MCF 10A (cell line): ENCODE data around the gene XYLT1. TPM values are rescaled to one million over a fixed set of nuclear protein-coding genes. Genes with fewer than 3 reads are reported as not detected.

Source experiments
- BruUV-seq: library from RNA; stranded (reverse); fragments of 400-500 nt; replicated peaks from 2 replicates; lab custom pipeline; 2021; lab: Mats Ljungman, UMichigan
- CTCF ChIA-PET: fragments of 300-600 bp; sonication (Branson Sonifier 250); formaldehyde crosslinking; extraction: SDS; loops from one replicate; lab custom pipeline; 2021; ENCODE audit warnings: antibody characterized with exemption, inconsistent platforms; lab: Yijun Ruan, JAX
- POLR2A ChIA-PET: fragments of 300-600, 350-650 bp; sonication (Branson Sonifier 250); formaldehyde crosslinking; extraction: SDS; loops from one replicate; lab custom pipeline; 2020; ENCODE audit warnings: antibody characterized with exemption, inconsistent platforms; lab: Yijun Ruan, JAX
- DNase-seq: peaks from one replicate; pipeline ENCODE4 v3.0.0-alpha.2; 2018; ENCODE audit not compliant: unreplicated experiment
- H3K27ac Mint-ChIP-seq: one replicate; pipeline ENCODE4 v1.8.0; 2022; ENCODE audit warnings: mild to moderate bottlenecking, low read depth, mixed read lengths; ENCODE audit not compliant: unreplicated experiment
- H3K27me3 Mint-ChIP-seq: one replicate; pipeline ENCODE4 v1.8.0; 2022; ENCODE audit warnings: mixed read lengths; ENCODE audit not compliant: insufficient read depth, unreplicated experiment
- H3K36me3 Mint-ChIP-seq: one replicate; pipeline ENCODE4 v1.8.0; 2022; ENCODE audit warnings: mild to moderate bottlenecking, moderate library complexity, mixed read lengths; ENCODE audit not compliant: insufficient read depth, unreplicated experiment
- H3K4me1 Mint-ChIP-seq: one replicate; pipeline ENCODE4 v1.8.0; 2022; ENCODE audit warnings: mixed read lengths; ENCODE audit not compliant: insufficient read depth, unreplicated experiment
- H3K4me3 Mint-ChIP-seq: one replicate; pipeline ENCODE4 v1.8.0; 2022; ENCODE audit warnings: mild to moderate bottlenecking, moderate library complexity, mixed read lengths; ENCODE audit not compliant: unreplicated experiment
- H3K9me3 Mint-ChIP-seq: one replicate; pipeline ENCODE4 v1.8.0; 2022; ENCODE audit warnings: mixed read lengths; ENCODE audit not compliant: unreplicated experiment
- CTCF ChIP-seq: fragments of 200-600 bp; IDR thresholded peaks from one replicate; pipeline ENCODE4 v1.8.0; 2022; ENCODE audit warnings: antibody characterized with exemption, mild to moderate bottlenecking; ENCODE audit not compliant: unreplicated experiment
- intact Hi-C: fragments of 100-400 bp; cut with micrococcal nuclease; formaldehyde crosslinking; loops from 2 replicates; pipeline ENCODE4 v1.14.1; 2022
- total RNA-seq: library from RNA; stranded (reverse); gene quantifications from 2 replicates; pipeline ENCODE4 v1.2.3, GENCODE V29; 2022

Gene XYLT1
- total RNA-seq, 1 experiment from 2014 or later: not detected

GRCh38 chr16:17468611-17469010, 2.1 kb downstream of the XYLT1 start:
- ChIA-PET CTCF (no interaction called here), POLR2A (no interaction called here)
- TF ChIP-seq CTCF: no peak
- no peak for DNase-seq
- no peak overlapping the region for H3K4me3 Mint-ChIP-seq
- BruUV-seq: no TSS peak
- H3K36me3 Mint-ChIP-seq: no peaks in the 10 kb centered on the region
- intact Hi-C loops: no loop called here
- no peak overlapping the region for H3K27ac Mint-ChIP-seq
- H3K9me3 Mint-ChIP-seq: peaks cover 14% of the 10 kb centered on the region
- no peaks in the 10 kb centered on the region for H3K4me1 Mint-ChIP-seq
- no peaks in the 10 kb centered on the region for H3K27me3 Mint-ChIP-seq

GRCh38 chr16:17467923-17468540, 2.7 kb downstream of the XYLT1 start:
- TF ChIP-seq CTCF: no peak
- intact Hi-C loops: no loop called here
- POLR2A ChIA-PET: no interaction called here
- Mint-ChIP-seq H3K27ac (no peak overlapping the region), H3K4me3 (no peak overlapping the region), H3K27me3 (no peaks in the 10 kb centered on the region), H3K4me1 (no peaks in the 10 kb centered on the region), H3K9me3 (peaks cover 16% of the 10 kb centered on the region), H3K36me3 (no peaks in the 10 kb centered on the region)
- peak; percentile 6 for DNase-seq
- BruUV-seq: no TSS peak
- CTCF ChIA-PET: no interaction called here

- CTCF ChIA-PET: no interaction called here
- no peak overlapping the region for H3K27ac Mint-ChIP-seq
- H3K36me3 Mint-ChIP-seq: no peaks in the 10 kb centered on the region
- no TSS peak for BruUV-seq
- no peaks in the 10 kb centered on the region for H3K27me3 Mint-ChIP-seq
- intact Hi-C loops: no loop called here
- H3K4me3 Mint-ChIP-seq: no peak overlapping the region
- TF ChIP-seq CTCF: no peak
- DNase-seq: no peak
- POLR2A ChIA-PET: no interaction called here
- peaks cover 18% of the 10 kb centered on the region for H3K9me3 Mint-ChIP-seq
- H3K4me1 Mint-ChIP-seq: no peaks in the 10 kb centered on the region
Measured at GRCh38 chr16:17466876-17467275, 3.9 kb downstream of the XYLT1 start.

- ChIA-PET CTCF (no interaction called here), POLR2A (no interaction called here)
- H3K27ac Mint-ChIP-seq: no peak overlapping the region
- H3K4me3 Mint-ChIP-seq: no peak overlapping the region
- H3K9me3 Mint-ChIP-seq: peaks cover 27% of the 10 kb centered on the region
- intact Hi-C loops: no loop called here
- H3K36me3 Mint-ChIP-seq: no peaks in the 10 kb centered on the region
- DNase-seq: no peak
- no peak for TF ChIP-seq CTCF
- no peaks in the 10 kb centered on the region for H3K4me1 Mint-ChIP-seq
- no TSS peak for BruUV-seq
- H3K27me3 Mint-ChIP-seq: no peaks in the 10 kb centered on the region
Measured at GRCh38 chr16:17465460-17465859, 5.3 kb downstream of the XYLT1 start.
